K562 (cell line): ENCODE measurements around the gene IGLON5. TPM values are rescaled to one million over a fixed set of nuclear protein-coding genes. Genes with fewer than 3 reads are reported as not detected.
A peak's percentile ranks its signal among the peaks of the same experiment; 100 is the strongest.

Experiments used
- ARID2 ChIP-seq: fragments of 450-650 bp; IDR thresholded peaks from 2 replicates; pipeline ENCODE4 v1.6.1; 2017; ENCODE audit warnings: antibody characterized with exemption, mild to moderate bottlenecking
- BCOR ChIP-seq: fragments of 450-650 bp; IDR thresholded peaks from 2 replicates; pipeline ENCODE4 v1.6.1; 2016
- ELF4 ChIP-seq: fragments of 450-650 bp; formaldehyde crosslinking; IDR thresholded peaks from 2 replicates; pipeline ENCODE4 v1.4.0; 2022; ENCODE audit warnings: missing genetic modification characterization
- FOS ChIP-seq: IDR thresholded peaks from 3 replicates; pipeline ENCODE4 v1.6.1; 2011; ENCODE audit not compliant: insufficient read length; ENCODE audit errors: extremely low read depth
- HDAC3 ChIP-seq: fragments of 450-650 bp; IDR thresholded peaks from 2 replicates; pipeline ENCODE4 v1.6.1; 2018; ENCODE audit warnings: borderline replicate concordance, mild to moderate bottlenecking, moderate library complexity; ENCODE audit not compliant: partially characterized antibody
- NEUROD1 ChIP-seq: fragments of 150-350 bp; IDR thresholded peaks from 2 replicates; pipeline ENCODE4 v1.6.1; 2014; ENCODE audit warnings: borderline replicate concordance, low read length, low read depth; ENCODE audit not compliant: partially characterized antibody
- SAFB2 ChIP-seq: fragments of 200-400 bp; formaldehyde crosslinking; IDR thresholded peaks from 2 replicates; pipeline ENCODE4 v1.6.1; 2018; ENCODE audit warnings: borderline replicate concordance, low read length, low read depth, moderate library complexity; ENCODE audit not compliant: severe bottlenecking
- SLC30A9 ChIP-seq: fragments of 250-450 bp; sonication (Bioruptor Pico); IDR thresholded peaks from 2 replicates; pipeline ENCODE4 v1.8.0; 2022; ENCODE audit warnings: mild to moderate bottlenecking, moderate library complexity
- SPI1 ChIP-seq: IDR thresholded peaks from 2 replicates; pipeline ENCODE4 v1.6.1; 2011; ENCODE audit warnings: low read depth, low read length, control low read depth, borderline replicate concordance
- ZFX ChIP-seq: sonication (generic); formaldehyde crosslinking; IDR thresholded peaks from 2 replicates; pipeline ENCODE4 v1.8.0; 2022; ENCODE audit warnings: mild to moderate bottlenecking, missing genetic modification reagents, moderate library complexity
- ZNF23 ChIP-seq: fragments of 250-450 bp; sonication (Bioruptor Pico); IDR thresholded peaks from 2 replicates; pipeline ENCODE4 v1.4.0; 2020; ENCODE audit warnings: mild to moderate bottlenecking
- ZNF316 ChIP-seq: fragments of 450-650 bp; IDR thresholded peaks from 2 replicates; pipeline ENCODE4 v1.6.1; 2016
- ZNF75A ChIP-seq: fragments of 450-650 bp; formaldehyde crosslinking; IDR thresholded peaks from 2 replicates; pipeline ENCODE4 v1.4.0; 2020; ENCODE audit warnings: mild to moderate bottlenecking
- ZNF830 ChIP-seq: fragments of 250-450 bp; sonication (Bioruptor Pico); IDR thresholded peaks from 2 replicates; pipeline ENCODE4 v1.5.0; 2021; ENCODE audit warnings: mild to moderate bottlenecking
- polyA plus RNA-seq, 8 experiments: library from polyadenylated mRNA; depleted of rRNA in 4 of 8; stranded (reverse) in 5 of 8; unstranded in 3 of 8; fragments of >200 nt; fragmentation: Nextera tagmentation in 2 of 8; fragmentation: Illumina TruSeq in 1 of 8; extraction: Ambion mirVana in 2 of 8; extraction: Trizol in 1 of 8; gene quantifications; 2 replicates each; pipeline versions ENCODE4 v1.2.1 to v1.2.3, GENCODE V29; 2011 to 2014; ENCODE audit warnings: inconsistent platforms in 1 of 8, missing spikeins in 1 of 8
- total RNA-seq, 7 experiments: library from RNA; depleted of rRNA in 6 of 7; stranded (reverse); fragments of >200 nt in 6 of 7; fragmentation: Illumina TruSeq in 2 of 7; extraction: Trizol in 2 of 7; gene quantifications; 2 replicates each; pipeline versions ENCODE4 v1.2.1 to v1.2.3, GENCODE V29; 2011 to 2021; ENCODE audit warnings: low replicate concordance in 1 of 7
- TF ChIP-seq, protein P1 (sequence below): fragments of 450-650 bp; formaldehyde crosslinking; conservative IDR thresholded peaks from 2 replicates; pipeline ENCODE4 v1.4.0; 2022; ENCODE audit warnings: mild to moderate bottlenecking, missing genetic modification characterization
- TF ChIP-seq, protein P2 (sequence below): sonication (generic); formaldehyde crosslinking; IDR thresholded peaks from 2 replicates; pipeline ENCODE4 v1.8.1; 2023; ENCODE audit warnings: mild to moderate bottlenecking, missing genetic modification reagents, moderate library complexity
- TF ChIP-seq, protein P3 (sequence below): IDR thresholded peaks from 3 replicates; pipeline ENCODE4 v1.6.1; 2011; ENCODE audit warnings: borderline replicate concordance, mild to moderate bottlenecking, moderate library complexity; ENCODE audit not compliant: insufficient read length; ENCODE audit errors: extremely low read depth
- TF ChIP-seq, protein P4 (sequence below): fragments of 450-650 bp; IDR thresholded peaks from 2 replicates; pipeline ENCODE4 v1.6.1; 2014; ENCODE audit warnings: low read depth, mild to moderate bottlenecking, moderate library complexity, borderline replicate concordance
- TF ChIP-seq, protein P5 (sequence below): IDR thresholded peaks from 3 replicates; pipeline ENCODE4 v1.6.1; 2011; ENCODE audit warnings: borderline replicate concordance, mild to moderate bottlenecking; ENCODE audit not compliant: insufficient read length, insufficient read depth

The IGLON5 gene
- total and polyA plus RNA-seq, 9 of the 15 experiments (the other 6 are each of a cell fraction or from before 2014, with no cell fraction given) = 0.03 to 0.22 (median 0.14) TPM; not detected in 2

DNA sequence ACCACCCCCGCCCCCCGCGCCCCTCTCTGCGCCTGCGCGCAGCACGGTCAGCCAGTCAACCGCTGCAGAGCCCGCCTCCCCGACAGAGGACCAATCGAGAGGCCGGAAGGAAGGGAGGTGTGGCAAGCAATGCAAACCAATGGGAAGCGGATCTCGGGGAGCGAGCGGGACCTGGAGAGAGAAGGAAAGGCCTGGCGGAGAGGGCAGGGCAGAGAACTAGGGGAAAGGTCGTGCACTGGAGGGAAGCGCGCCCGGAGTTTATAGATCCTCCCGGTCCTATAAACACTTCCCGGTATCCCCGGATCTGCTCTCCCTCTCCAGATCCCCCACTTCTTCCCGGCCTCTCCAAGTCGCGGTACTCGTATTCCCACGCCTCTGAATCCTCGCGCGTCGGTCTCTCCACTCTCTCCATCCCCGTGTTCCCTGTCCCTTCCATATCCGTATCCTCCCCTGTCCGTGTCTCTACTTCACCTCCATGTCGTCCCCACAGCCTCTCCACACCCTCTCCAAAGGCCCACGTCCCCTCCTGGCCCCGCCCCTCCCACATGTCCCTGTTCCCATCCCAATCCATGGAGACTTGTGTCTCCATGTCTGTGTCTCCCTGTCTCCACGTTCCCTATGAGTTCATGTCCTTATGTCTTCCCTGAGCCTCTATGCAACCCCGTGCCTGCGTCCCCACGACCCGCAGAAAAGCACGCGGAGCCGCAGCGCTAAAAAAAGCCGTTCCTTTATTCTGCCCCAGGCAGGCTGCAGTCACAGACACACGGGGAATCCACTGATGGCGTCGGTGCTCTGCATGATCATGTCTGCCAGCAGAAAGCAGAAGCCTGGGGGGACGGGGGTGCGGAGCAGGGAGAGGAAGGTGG, 55.2 kb downstream of the IGLON5 start (continued):
- TF ChIP-seq, protein P1, sequence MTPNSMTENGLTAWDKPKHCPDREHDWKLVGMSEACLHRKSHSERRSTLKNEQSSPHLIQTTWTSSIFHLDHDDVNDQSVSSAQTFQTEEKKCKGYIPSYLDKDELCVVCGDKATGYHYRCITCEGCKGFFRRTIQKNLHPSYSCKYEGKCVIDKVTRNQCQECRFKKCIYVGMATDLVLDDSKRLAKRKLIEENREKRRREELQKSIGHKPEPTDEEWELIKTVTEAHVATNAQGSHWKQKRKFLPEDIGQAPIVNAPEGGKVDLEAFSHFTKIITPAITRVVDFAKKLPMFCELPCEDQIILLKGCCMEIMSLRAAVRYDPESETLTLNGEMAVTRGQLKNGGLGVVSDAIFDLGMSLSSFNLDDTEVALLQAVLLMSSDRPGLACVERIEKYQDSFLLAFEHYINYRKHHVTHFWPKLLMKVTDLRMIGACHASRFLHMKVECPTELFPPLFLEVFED (CRISPR knock-in tag) = peak; percentile 86
- TF ChIP-seq, protein P2, sequence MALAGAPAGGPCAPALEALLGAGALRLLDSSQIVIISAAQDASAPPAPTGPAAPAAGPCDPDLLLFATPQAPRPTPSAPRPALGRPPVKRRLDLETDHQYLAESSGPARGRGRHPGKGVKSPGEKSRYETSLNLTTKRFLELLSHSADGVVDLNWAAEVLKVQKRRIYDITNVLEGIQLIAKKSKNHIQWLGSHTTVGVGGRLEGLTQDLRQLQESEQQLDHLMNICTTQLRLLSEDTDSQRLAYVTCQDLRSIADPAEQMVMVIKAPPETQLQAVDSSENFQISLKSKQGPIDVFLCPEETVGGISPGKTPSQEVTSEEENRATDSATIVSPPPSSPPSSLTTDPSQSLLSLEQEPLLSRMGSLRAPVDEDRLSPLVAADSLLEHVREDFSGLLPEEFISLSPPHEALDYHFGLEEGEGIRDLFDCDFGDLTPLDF = no peak
- peak; percentile 32; the same call in 1 of the 2 replicates for TF ChIP-seq ZFX (CRISPR knock-in tag)
- TF ChIP-seq ARID2 = peak; percentile 32; the same call in 1 of the 2 replicates
- no peak for TF ChIP-seq SAFB2
- peak; percentile 48 for TF ChIP-seq NEUROD1
- peak; percentile 26; the same call in 1 of the 2 replicates for TF ChIP-seq ZNF316
- no peak for TF ChIP-seq SLC30A9
- TF ChIP-seq BCOR = peak; percentile 69
- TF ChIP-seq HDAC3 = no peak
- no peak; the same call in 1 of the 2 replicates for TF ChIP-seq ZNF830 (CRISPR knock-in tag)
- no peak for TF ChIP-seq ZNF75A (CRISPR knock-in tag)
- TF ChIP-seq ELF4 = peak; percentile 77; the same call in 1 of the 2 replicates
- TF ChIP-seq, protein P3, sequence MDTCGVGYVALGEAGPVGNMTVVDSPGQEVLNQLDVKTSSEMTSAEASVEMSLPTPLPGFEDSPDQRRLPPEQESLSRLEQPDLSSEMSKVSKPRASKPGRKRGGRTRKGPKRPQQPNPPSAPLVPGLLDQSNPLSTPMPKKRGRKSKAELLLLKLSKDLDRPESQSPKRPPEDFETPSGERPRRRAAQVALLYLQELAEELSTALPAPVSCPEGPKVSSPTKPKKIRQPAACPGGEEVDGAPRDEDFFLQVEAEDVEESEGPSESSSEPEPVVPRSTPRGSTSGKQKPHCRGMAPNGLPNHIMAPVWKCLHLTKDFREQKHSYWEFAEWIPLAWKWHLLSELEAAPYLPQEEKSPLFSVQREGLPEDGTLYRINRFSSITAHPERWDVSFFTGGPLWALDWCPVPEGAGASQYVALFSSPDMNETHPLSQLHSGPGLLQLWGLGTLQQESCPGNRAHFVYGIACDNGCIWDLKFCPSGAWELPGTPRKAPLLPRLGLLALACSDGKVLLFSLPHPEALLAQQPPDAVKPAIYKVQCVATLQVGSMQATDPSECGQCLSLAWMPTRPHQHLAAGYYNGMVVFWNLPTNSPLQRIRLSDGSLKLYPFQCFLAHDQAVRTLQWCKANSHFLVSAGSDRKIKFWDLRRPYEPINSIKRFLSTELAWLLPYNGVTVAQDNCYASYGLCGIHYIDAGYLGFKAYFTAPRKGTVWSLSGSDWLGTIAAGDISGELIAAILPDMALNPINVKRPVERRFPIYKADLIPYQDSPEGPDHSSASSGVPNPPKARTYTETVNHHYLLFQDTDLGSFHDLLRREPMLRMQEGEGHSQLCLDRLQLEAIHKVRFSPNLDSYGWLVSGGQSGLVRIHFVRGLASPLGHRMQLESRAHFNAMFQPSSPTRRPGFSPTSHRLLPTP = no peak
- TF ChIP-seq, protein P4, sequence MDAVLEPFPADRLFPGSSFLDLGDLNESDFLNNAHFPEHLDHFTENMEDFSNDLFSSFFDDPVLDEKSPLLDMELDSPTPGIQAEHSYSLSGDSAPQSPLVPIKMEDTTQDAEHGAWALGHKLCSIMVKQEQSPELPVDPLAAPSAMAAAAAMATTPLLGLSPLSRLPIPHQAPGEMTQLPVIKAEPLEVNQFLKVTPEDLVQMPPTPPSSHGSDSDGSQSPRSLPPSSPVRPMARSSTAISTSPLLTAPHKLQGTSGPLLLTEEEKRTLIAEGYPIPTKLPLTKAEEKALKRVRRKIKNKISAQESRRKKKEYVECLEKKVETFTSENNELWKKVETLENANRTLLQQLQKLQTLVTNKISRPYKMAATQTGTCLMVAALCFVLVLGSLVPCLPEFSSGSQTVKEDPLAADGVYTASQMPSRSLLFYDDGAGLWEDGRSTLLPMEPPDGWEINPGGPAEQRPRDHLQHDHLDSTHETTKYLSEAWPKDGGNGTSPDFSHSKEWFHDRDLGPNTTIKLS = no peak
- TF ChIP-seq, protein P5, sequence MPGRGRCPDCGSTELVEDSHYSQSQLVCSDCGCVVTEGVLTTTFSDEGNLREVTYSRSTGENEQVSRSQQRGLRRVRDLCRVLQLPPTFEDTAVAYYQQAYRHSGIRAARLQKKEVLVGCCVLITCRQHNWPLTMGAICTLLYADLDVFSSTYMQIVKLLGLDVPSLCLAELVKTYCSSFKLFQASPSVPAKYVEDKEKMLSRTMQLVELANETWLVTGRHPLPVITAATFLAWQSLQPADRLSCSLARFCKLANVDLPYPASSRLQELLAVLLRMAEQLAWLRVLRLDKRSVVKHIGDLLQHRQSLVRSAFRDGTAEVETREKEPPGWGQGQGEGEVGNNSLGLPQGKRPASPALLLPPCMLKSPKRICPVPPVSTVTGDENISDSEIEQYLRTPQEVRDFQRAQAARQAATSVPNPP = no peak
- TF ChIP-seq ZNF23 = no peak
- peak; percentile 53 for TF ChIP-seq FOS
- no peak for TF ChIP-seq SPI1
